ENCODE measurements around the gene ACOT11.

ACOT11 gene

DNA sequence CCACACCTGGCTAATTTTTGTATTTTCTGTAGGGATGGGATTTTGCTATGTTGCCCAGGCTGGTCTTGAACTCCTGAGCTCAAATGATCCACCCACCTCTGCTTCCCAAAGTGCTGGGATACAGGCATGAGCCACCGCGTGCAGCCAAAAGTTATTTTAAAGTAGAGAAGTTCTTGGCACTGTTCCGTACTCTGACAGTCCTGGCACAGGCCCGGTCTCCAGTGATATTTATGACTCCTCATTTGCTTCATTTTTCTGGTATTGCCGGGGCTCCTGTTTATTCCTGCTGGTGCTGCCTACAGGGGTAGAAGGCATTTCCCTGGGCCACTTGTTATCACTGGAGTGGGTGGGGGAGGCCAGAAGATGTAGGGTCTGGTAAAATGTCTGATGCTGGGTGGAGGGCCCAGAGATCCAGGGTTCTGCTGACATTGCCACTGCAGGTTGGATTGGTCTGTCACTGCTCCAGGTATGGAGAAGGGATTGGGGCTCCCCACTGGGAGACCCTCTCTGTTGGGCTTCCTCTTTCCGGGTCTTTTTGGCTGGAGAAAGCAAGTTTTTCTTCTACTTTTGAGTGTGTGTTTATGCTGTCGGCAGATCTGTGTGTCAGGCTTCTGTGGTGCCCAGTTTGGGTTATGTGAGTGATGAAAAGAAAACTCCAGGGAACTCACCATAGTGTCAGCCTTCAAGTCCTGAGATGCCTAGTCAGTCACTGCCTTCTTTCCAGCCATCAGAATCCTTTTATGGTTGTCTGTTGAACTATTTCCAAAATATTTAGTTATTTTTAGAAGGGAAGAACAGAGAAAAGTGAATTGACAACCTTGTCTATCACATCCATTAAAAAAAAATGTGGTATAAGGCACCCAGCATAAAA lies 98.0 kb downstream of the ACOT11 start:
- DNase-seq (ENCODE audit: low read depth) = no peak

DNA sequence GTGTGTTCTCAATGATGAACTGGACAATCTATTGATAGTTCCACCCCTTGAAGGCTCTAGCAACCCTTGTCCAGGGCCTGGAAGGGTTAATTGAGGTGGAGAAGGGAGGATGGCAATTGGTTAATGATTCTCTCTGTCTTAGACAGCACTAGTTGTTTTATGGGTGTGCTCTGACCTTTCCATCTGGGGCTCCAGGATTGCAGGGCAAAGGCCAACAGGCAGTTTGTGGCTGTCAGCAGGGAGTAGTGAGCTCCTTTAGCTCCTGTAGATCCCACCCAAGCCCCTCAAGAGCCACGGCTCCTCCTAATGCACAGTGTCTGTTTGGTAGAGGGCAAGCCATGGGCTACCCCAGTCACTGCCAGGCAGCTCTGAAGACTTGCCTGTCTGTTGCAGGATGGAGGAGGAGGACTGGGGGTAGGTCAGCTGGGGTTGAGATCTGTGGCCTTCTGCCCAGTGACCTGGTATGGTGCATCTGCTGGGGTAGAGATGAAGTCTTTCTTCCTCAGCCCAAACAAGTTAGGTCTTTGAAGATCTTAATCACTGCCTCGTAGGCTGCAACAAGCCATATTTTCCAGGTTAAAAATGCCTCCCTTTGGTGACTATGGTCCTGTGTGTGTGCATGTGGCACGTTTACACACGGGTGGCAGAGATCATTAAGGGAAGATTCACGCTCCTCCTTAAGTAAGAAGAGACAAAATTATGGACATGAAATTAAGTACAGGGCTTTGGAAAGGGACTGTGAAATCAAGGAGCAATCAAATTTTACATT lies 101.3 kb downstream of the ACOT11 start:
- DNase-seq (ENCODE audit: low read depth) = no peak

DNA sequence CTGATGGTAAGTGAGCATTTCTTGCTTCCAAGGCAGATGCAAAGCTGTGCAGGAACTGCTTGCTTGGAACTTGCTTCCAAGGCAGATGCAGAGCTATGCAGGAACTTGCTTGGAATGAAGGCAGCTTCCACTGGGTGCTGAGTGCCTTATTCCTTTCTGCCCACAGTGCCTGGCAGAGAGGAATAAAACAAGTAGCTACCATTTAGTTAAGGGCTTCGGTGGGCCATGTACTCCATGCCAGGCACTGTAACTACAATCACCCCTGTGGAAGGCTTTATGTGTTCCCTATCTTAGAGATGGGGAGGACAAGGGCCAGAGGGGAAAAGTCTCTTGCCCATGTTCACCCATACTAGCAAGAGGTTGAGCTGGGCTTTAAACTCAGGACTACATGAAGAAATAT lies 101.9 kb downstream of the ACOT11 start:
- DNase-seq (ENCODE audit: low read depth) = no peak

DNA sequence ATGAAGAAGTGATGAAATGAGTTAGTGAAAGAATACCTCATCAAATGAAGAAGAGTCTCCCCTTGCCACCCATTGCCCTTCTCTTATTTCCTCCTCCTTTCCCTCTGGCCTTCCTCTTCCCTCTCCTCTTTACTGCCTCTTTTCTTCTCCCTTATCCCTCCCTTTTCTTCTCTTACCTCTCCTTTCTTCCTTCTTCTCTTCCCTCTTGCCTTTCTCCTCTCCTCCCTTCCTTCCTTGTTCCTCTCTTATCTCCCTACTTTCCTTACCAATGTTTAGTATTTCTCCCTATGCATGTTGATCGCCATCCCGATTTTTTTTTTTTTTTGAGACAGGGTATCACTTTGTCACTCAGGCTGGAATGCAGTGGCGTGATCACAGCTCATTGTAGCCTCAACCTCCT lies 102.4 kb downstream of the ACOT11 start:
- DNase-seq (ENCODE audit: low read depth) = no peak

DNA sequence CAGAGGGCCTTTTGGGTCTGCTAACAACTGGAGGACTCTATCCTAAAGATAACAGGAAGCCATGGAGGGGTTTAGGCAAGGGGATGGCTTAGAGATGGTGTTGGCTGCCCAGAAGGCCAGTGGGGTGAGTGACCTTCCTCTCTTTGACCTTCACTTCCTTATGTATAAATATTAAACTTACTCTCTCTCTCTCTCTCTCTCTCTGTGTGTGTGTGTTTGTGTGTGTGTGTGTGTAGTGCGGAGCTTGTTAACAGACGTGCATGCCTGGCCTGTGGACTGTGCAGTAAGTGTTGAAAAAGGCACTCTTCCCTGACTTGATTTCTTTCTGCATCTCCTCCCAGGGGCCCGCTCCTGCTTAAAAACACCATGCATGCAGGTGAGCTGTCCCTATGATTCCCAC lies 103.6 kb downstream of the ACOT11 start:
- no peak for DNase-seq (ENCODE audit: low read depth)

DNA sequence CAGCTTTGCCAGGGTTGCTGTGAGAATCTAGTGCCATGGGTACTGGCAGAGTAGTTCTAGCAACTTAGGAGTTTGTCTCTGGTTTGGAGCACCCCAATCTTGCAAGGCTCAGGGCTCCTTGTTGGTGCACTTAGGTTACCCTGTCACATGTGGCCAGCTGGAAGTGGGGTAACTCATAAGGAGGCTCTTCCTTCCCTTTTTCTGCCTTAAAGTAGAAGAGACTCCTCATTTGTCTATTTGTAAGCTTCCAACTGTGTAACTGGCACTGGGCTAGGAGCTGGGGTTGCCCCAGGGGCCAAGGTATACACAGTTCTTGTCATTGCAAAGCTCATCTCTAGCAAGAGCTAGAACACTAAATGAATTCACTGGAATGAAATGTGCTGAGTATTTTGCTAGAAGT lies 104.1 kb downstream of the ACOT11 start:
- no peak for DNase-seq (ENCODE audit: low read depth)

DNA sequence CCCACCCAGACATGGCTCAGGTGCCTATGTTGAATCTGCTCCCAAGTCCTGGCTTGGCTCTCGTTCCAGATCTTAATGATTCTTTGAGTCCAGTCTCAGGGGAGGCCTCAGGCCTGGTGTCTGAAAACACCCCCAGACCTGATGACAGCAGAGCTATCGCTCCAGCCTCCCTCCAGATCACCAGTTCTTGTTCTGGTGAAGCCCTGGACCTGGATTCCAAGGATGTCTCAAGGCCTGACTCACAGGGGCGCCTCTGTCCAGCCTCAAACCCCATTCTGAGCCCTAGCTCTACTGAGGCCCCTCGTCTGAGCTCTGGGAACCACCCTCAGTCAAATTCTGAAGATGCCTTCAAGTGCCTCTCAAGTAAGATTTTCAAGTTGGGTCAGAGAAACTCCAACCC lies 105.0 kb downstream of the ACOT11 start:
- DNase-seq (ENCODE audit: low read depth) = no peak

DNA sequence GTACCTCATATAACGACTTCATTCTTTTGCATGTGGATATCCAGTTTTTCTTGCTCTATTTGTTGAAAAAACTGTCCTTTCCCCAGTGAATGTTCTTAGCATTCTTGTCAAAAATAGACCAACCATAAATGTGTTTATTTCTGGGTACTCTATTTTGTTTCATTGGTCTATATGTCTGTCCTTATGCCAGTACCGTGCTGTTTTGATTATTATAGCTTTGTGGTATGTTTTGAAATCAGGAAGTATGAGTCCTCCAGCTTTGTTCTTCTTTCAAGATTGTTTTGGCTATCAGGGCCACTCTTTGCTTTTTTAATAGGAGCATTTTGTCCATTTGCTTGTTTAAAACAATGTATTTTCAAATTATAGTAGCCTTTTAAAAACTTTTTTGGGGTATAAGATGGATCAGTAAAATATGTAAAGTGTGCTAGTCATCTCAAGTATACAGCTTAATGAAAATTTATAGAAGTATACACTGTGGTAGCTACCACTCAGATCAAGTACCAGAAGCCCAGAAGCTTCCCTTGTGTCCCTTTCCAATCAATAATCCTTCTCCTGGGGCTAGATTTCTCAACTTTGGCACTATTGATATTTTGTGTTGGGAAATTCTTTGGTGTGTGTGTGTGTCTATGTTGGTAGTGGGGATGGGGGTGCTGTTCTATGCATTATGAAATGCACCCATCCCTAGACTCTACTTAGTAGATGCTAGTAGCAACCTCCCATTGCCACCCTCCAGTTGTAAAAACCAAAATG lies 110.3 kb downstream of the ACOT11 start:
- DNase-seq (ENCODE audit: low read depth) = no peak

Measured in stimulated activated CD8-positive, alpha-beta memory T cell treated with anti-CD3 and anti-CD28 coated beads, Interleukin-15, amount 100 ng/mL, for 1 hour (primary cell).